PFSK-1 (cell line): ENCODE measurements around the gene ARSG.

Experiments
- FOXP2 ChIP-seq: optimal IDR thresholded peaks from 2 replicates; pipeline ENCODE3; 2011; ENCODE audit warnings: borderline replicate concordance, control low read depth, inconsistent platforms; ENCODE audit not compliant: insufficient read depth; ENCODE audit errors: extremely low read length, extremely low read depth
- POLR2AphosphoS5 ChIP-seq: IDR thresholded peaks from 2 replicates; pipeline ENCODE4 v1.6.1; 2012; ENCODE audit warnings: low read depth, mild to moderate bottlenecking, control low read depth, low read length, moderate library complexity
- SIN3A ChIP-seq: IDR thresholded peaks from 2 replicates; pipeline ENCODE4 v1.6.1; 2012; ENCODE audit warnings: mild to moderate bottlenecking, low read length, moderate library complexity, borderline replicate concordance; ENCODE audit not compliant: insufficient read depth
- TAF1 ChIP-seq: IDR thresholded peaks from 2 replicates; pipeline ENCODE4 v1.6.1; 2012; ENCODE audit warnings: low read length, control low read depth, borderline replicate concordance; ENCODE audit not compliant: insufficient read depth

- TF ChIP-seq TAF1 (no peak), POLR2AphosphoS5 (no peak), SIN3A (no peak), FOXP2 (no peak)
Observed at GRCh38 chr17:68422821-68423220, 131.5 kb downstream of the ARSG start.
